ENCODE results near the gene NRCAM. TPM values are rescaled to one million over a fixed set of nuclear protein-coding genes. Genes with fewer than 3 reads are reported as not detected.

The NRCAM gene
- total RNA-seq, 1 donor from 2014 or later, result 2.0 TPM

GRCh38 chr7:108430664-108431063 is 25.6 kb downstream of the NRCAM start:
- no peaks in the 10 kb centered on the region for H3K27me3 ChIP-seq
- no peaks in the 10 kb centered on the region for H3K4me1 ChIP-seq
- H3K36me3 ChIP-seq, result no peaks in the 10 kb centered on the region
- intact Hi-C loops (cut with DNase I), result no loop called here
- H3K4me3 ChIP-seq, result no peak overlapping the region
- no peaks in the 10 kb centered on the region for H3K9me3 ChIP-seq
- TF ChIP-seq, protein P1, sequence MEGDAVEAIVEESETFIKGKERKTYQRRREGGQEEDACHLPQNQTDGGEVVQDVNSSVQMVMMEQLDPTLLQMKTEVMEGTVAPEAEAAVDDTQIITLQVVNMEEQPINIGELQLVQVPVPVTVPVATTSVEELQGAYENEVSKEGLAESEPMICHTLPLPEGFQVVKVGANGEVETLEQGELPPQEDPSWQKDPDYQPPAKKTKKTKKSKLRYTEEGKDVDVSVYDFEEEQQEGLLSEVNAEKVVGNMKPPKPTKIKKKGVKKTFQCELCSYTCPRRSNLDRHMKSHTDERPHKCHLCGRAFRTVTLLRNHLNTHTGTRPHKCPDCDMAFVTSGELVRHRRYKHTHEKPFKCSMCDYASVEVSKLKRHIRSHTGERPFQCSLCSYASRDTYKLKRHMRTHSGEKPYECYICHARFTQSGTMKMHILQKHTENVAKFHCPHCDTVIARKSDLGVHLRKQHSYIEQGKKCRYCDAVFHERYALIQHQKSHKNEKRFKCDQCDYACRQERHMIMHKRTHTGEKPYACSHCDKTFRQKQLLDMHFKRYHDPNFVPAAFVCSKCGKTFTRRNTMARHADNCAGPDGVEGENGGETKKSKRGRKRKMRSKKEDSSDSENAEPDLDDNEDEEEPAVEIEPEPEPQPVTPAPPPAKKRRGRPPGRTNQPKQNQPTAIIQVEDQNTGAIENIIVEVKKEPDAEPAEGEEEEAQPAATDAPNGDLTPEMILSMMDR (IDR thresholded peaks at IDR 0.05), result no peak
- DNase-seq, result no peak
- no peak for ATAC-seq
- H3K27ac ChIP-seq, result no peak overlapping the region

GRCh38 chr7:108427766-108428165 is 28.5 kb downstream of the NRCAM start:
- TF ChIP-seq, protein P1 (IDR thresholded peaks at IDR 0.05), result no peak
- H3K9me3 ChIP-seq, result no peaks in the 10 kb centered on the region
- intact Hi-C loops (cut with DNase I), result no loop called here
- DNase-seq (no peak), ATAC-seq (no peak)
- H3K27ac ChIP-seq, result no peak overlapping the region
- H3K4me1 ChIP-seq, result no peaks in the 10 kb centered on the region
- H3K4me3 ChIP-seq, result no peak overlapping the region
- H3K27me3 ChIP-seq, result no peaks in the 10 kb centered on the region
- H3K36me3 ChIP-seq, result no peaks in the 10 kb centered on the region

- ATAC-seq, result no peak
- Histone ChIP-seq H3K4me1 (no peaks in the 10 kb centered on the region), H3K9me3 (no peaks in the 10 kb centered on the region), H3K4me3 (no peak overlapping the region), H3K36me3 (no peaks in the 10 kb centered on the region), H3K27ac (no peak overlapping the region), H3K27me3 (no peaks in the 10 kb centered on the region)
- TF ChIP-seq, protein P1 (IDR thresholded peaks at IDR 0.05), result no peak
- intact Hi-C loops (cut with DNase I), result no loop called here
- DNase-seq, result no peak
Measured at GRCh38 chr7:108425714-108426275, 30.4 kb downstream of the NRCAM start.

- H3K4me1 ChIP-seq, result no peaks in the 10 kb centered on the region
- no peak overlapping the region for H3K27ac ChIP-seq
- intact Hi-C loops (cut with DNase I), result no loop called here
- H3K9me3 ChIP-seq, result no peaks in the 10 kb centered on the region
- DNase-seq (no peak), ATAC-seq (no peak)
- TF ChIP-seq, protein P1 (IDR thresholded peaks at IDR 0.05), result no peak
- no peaks in the 10 kb centered on the region for H3K36me3 ChIP-seq
- H3K27me3 ChIP-seq, result no peaks in the 10 kb centered on the region
- no peak overlapping the region for H3K4me3 ChIP-seq
Measured at GRCh38 chr7:108424013-108424412, 32.2 kb downstream of the NRCAM start.

DNA sequence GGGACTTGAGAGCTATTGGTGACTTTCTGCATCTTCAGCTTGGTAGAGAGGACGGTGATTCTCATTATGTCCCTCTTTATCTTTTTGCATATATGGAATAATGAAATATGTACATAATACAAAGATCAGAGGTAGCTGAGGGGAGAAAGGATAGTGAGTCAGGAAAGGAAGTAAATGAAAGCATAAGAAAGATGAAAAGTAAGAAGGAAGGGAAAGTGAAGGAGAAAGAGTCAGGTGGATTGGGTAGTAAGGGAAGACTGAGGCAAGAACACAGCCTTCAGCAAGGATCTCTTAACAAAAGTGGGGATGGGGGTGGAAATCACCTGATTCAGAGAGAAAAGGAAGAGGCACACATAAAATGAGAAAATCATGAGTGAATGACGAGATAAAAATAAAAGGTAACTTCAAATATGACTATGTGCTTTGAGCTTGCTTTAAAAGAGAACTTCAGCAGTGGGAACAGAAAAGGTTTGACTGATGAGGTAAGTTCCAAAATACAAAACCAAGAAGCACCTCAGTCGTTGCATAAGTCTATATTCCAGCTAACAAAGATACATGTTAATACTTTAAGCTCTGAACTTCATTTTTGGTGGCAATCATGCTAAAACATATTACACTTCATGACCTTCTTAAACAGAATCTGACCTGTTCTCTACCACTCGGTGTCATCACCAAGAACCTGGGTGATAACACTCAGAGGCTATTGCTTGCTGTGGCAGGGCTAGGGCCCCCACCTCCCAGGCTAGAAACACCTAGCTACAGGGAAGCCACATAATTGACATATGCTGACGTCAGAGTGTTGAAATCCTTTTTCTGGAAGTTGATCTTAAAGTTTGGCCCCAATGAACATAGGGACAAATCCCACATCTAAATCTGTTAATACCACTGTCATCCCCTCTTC is 32.9 kb downstream of the NRCAM start:
- ATAC-seq, result no peak
- H3K9me3 ChIP-seq, result no peaks in the 10 kb centered on the region
- TF ChIP-seq, protein P1 (IDR thresholded peaks at IDR 0.05), result no peak
- no peak for DNase-seq
- H3K27ac ChIP-seq, result no peak overlapping the region
- H3K27me3 ChIP-seq, result no peaks in the 10 kb centered on the region
- H3K4me1 ChIP-seq, result no peaks in the 10 kb centered on the region
- no peak overlapping the region for H3K4me3 ChIP-seq
- intact Hi-C loops (cut with DNase I), result no loop called here
- H3K36me3 ChIP-seq, result no peaks in the 10 kb centered on the region

Data from upper lobe of right lung (tissue), 1 donor.